GM19035 (cell line): Measurements from ENCODE around the gene OTUD3.
"Not testable (repeated sequence)": the region's sequence is repeated elsewhere in the genome, so short reads cannot be mapped to it uniquely, and the experiment has no call there.

ENCODE experiments used
- ATAC-seq: cut with Tn5 transposase; IDR thresholded peaks from one replicate; pipeline ENCODE4 v1.9.1; 2021; ENCODE audit not compliant: unreplicated experiment

OTUD3 gene

GRCh38 chr1:19909971-19910370, 27.8 kb downstream of the OTUD3 start:
- ATAC-seq: no peak

GRCh38 chr1:19910650-19911049, 28.5 kb downstream of the OTUD3 start:
- ATAC-seq: no peak

DNA sequence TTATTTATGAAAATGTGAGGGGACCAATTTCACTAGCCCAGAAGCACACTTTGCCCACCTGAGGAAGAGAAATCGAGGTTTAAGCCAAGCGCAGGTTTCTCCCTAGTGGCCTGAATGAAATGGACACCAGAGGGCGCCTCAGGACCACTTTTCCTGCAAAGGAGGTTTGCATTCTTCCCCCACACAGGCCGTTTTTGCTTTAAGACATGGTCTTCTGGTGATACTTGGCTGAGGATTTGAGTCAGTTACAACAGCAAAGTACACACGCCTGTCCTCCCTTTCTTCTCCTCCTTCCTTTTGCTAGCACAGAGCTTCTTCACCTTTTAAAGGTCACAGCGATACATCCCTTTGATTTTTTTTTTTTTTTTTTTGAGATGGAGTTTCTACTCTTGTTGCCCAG, 35.9 kb downstream of the OTUD3 start:
- ATAC-seq: no peak

DNA sequence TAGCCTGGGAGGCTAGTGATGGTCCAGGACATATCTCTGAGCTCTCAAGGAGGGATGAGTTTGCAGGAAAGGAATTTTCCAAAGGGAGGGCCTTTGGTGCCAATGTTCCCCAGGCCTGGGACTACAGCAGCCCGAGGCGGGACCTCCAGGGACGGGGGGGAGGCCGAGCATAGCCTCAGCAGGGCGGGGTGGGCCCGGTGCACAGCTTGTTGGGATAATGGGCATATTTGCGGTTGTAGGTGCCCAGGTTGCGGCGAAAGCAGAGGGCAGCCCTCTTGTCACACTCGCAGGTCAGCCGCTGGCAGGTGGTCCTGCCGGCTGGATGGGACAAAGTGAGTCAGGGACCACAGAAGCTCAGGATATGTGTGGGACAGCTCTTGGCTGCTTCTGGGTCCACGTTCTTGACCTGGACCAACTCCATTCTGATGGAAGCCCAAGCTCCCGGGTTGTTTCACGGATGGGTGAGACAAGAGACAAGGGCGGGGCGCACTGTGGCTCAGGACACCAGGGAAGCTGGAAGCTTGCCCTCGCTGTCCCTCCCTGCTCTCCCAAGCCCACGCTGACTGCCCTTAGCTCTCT, 38.0 kb downstream of the OTUD3 start:
- ATAC-seq: no peak

DNA sequence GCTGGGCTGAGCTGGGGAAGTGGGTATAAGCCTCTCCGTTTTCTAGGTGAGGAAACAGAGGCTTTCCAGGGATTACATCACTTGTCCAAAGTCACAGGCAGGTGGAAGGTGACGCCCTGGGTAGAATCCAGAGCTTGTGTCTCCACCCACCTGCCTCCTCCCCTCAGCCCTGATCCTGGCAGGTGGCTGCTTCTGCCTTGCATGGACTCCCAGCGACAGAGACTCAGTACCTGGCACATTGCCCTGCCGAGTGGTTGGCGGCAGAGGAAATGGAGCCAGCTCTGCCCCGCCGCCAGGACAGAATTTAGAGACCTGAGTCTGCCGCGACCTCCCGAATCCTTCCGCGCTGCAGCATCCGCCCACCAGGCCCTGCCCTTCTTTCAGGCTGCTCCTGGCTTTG, 39.1 kb downstream of the OTUD3 start:
- no peak for ATAC-seq

DNA sequence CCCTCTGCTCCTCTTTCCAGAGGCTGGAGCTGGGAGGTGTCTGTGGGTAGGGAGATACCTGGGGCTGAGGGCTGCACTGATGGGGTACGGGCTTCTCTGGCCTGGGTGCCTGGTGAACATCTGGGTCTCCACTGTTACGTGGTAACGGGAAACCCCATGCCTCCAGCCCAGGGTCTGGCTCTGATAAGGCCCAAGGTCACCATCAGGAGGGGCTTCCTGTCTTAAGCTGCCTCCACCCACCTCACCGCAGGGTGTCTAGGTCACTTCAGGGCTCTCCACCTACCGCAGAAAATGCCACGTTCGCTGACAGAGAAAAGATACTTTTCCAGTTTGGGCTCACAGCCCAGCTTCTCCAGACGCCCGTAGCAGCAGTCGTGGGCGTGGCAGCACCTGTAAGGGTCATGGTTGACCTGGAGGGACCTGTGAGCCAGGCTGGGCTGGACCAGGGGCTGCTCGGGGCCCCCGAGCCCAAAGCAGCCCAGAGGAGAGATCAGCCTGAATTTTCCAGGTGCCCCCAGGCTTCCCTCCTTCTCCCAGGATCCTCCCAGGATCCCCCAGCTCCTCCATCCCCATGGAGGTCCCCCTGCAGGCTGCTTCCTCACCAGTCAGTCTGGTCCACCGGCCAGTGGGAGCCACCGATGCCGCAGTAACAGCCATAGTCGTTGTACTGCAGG, 40.0 kb downstream of the OTUD3 start:
- ATAC-seq: no peak

GRCh38 chr1:19923137-19923952, 41.1 kb downstream of the OTUD3 start, which contains the start of gene PLA2G2E:
Gene PLA2G2E (minus strand): TSS chr1:19923617. CDS start chr1:19923559, 58 bp downstream.
- no peak for ATAC-seq

- ATAC-seq: no peak
These were observed 41.8 kb downstream of the OTUD3 start for GRCh38 chr1:19923953-19924346.

- no peak for ATAC-seq
These were observed 43.3 kb downstream of the OTUD3 start for GRCh38 chr1:19925342-19926070.

DNA sequence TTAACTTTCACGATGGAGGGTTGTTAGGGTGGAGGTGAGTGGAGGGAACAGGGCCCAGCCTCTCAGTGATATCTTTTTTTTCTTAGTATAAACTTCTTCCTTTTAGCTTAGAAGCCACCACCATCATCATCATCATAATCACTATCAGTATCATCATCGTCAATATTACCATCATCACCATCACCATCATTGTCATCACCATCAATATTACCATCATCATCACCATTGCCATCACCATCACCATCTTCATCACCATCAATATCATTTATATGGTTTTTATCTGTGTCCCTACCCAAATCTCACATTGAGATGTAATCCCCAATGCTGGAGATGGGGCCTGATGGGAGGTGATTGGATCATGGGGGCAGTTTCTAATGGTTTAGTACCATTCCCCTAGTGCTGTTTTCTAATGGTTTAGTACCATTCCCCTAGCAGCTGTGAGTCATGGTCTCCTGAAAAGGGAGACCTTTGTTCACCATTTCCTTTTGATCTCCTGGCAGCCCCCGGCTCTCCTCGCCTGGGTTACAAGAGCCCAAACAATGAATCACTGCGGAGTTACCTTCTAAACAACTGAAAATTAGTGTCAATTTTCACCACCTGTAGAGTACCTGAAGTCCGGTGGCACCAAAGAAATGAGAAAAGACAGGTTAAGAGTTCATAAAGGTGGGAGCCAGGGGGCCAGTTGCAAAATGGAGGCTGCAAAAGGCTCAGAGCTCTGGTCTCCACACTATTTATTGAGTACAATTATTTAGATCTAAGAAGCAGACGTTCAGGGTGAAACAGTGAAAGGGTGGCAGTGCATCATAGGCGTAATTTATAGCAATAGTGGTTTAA, 44.3 kb downstream of the OTUD3 start:
- no peak for ATAC-seq

GRCh38 chr1:19927130-19927421, 44.9 kb downstream of the OTUD3 start:
- not testable (repeated sequence) for ATAC-seq

DNA sequence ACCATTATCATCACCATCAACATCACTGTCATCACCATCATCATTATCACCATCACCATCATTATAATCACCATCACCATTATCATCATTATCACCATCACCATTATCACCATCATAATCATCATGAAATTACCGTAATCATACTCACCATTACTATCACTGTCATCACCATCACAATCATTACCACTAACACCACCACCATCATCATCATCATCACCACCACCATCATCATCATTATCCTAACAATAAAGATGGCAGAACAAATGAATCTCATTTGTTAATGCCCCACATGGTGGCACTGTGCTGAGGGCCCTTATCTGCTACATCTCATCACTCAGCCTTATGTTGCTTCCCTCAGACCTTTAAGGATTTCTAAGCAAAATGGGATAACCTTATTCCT, 50.7 kb downstream of the OTUD3 start:
- ATAC-seq: no peak

- ATAC-seq: no peak
These were observed 52.1 kb downstream of the OTUD3 start for GRCh38 chr1:19934336-19934735.

GRCh38 chr1:19936061-19936750, 54.0 kb downstream of the OTUD3 start:
- ATAC-seq: no peak

DNA sequence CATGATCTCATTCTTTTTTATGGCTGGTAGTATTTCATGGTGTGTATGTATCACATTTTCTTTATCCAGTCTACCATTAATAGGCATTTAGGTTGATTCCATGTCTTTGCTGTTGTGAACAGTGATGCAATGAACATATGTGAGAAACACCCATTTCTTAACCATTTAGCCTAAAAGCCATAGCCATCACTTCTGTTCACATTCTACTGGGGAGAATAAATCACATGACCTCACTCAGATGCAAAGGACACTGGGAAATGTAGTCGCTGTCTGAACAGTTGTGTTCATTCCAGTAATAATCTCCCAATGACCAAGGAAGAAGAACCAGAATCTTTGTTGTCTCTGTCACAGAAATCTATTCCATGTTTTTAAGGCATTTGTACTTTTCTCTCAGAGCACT, 56.3 kb downstream of the OTUD3 start:
- no peak for ATAC-seq

- no peak for ATAC-seq
These were observed 58.5 kb downstream of the OTUD3 start for GRCh38 chr1:19940486-19941205.

DNA sequence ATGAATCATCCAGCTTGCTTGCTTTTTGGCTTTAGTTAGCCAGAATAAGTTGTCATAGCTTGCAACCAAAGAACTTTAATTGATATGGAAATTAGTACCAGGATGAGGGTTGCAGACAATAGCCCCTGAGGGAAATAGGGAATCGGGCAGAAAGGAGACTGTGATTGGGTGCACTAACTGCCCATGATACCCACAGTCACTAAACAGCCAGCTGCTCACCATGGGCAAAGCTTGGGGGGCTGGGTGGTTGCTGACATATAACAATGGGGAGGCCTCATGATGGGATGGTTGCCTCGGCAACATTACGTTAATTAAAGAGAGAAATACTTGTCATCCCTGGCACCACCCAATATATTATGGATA, 59.0 kb downstream of the OTUD3 start:
- no peak for ATAC-seq

- no peak for ATAC-seq
These were observed 59.9 kb downstream of the OTUD3 start for GRCh38 chr1:19942088-19942487.

- ATAC-seq: no peak
These were observed 60.5 kb downstream of the OTUD3 start for GRCh38 chr1:19942657-19943056.

DNA sequence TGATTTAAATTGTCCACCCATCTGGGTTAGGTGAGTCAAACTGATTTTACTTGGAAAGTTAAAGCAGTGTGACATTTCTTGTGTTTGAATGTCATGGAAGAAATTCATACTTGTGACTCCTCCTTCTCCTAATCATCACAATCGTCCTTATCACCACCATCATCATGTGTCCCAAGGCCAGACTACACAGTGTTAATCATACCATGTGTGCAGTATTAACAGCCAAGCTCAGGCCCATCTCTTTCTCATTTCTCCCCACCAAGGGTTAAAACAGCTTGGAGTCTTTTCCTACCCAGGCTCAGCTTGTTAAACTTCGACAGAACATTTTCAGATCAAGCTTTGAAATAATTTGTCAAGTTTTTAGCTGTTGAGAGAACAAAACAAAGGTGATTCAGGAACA, 63.7 kb downstream of the OTUD3 start:
- ATAC-seq: no peak
